Endothelial cell of umbilical vein (primary cell): ENCODE measurements around the gene GRIK1. TPM values are rescaled to one million over a fixed set of nuclear protein-coding genes. Genes with fewer than 3 reads are reported as not detected.

Source experiments
- BruUV-seq: library from RNA; stranded (reverse); fragments of 400-500 nt; replicated peaks from 2 replicates; lab custom pipeline; 2021; lab: Mats Ljungman, UMichigan
- CTCF ChIA-PET: fragments of 300-600, 350-600 bp; sonication (Branson Sonifier 250); formaldehyde crosslinking; loops from one replicate; lab custom pipeline; 2021; ENCODE audit warnings: antibody characterized with exemption, inconsistent platforms; lab: Charles Lee
- POLR2A ChIA-PET: fragments of 300-600, 350-600 bp; sonication (Branson Sonifier 250); formaldehyde crosslinking; loops from one replicate; lab custom pipeline; 2021; ENCODE audit warnings: antibody characterized with exemption, inconsistent platforms; lab: Charles Lee
- DNase-seq: peaks from one replicate; pipeline ENCODE4 v3.0.0-alpha.2; 2011; ENCODE audit warnings: low read depth, low spot score
- FAIRE-seq: peaks from 2 replicates; lab custom pipeline; 2011; peaks lifted over from hg19 to GRCh38; lab: Jason Lieb, UNC
- H2AFZ ChIP-seq: 2 replicates; pipeline ENCODE4 v1.6.0; 2012; ENCODE audit warnings: low read depth, low read length, control low read depth, inconsistent platforms
- H3K27ac ChIP-seq: 2 replicates; pipeline ENCODE4 v1.5.1; 2011; ENCODE audit warnings: low read depth, mild to moderate bottlenecking, control low read depth, low read length, moderate library complexity; ENCODE audit not compliant: insufficient read depth
- H3K27me3 ChIP-seq, 2 experiments: 2 replicates each; pipeline versions ENCODE4 v1.6.0 to v1.6.1; 2011; ENCODE audit warnings: low read length in 2 of 2, mixed read lengths in 1 of 2; ENCODE audit not compliant: control insufficient read depth in 2 of 2, insufficient read depth in 2 of 2
- H3K36me3 ChIP-seq, 2 experiments: 2 replicates in 1 of 2; 3 replicates in 1 of 2; pipeline ENCODE4 v1.5.1; 2011; ENCODE audit warnings: low read length in 2 of 2, mild to moderate bottlenecking in 1 of 2, moderate library complexity in 1 of 2; ENCODE audit not compliant: control insufficient read depth in 2 of 2, insufficient read depth in 2 of 2; ENCODE audit errors: extremely low read depth in 1 of 2
- H3K4me1 ChIP-seq: 3 replicates; pipeline ENCODE4 v1.5.1; 2011; ENCODE audit warnings: mild to moderate bottlenecking, low read length; ENCODE audit not compliant: control insufficient read depth, insufficient read depth; ENCODE audit errors: extremely low read depth
- H3K4me2 ChIP-seq: 2 replicates; pipeline ENCODE4 v1.6.1; 2011; ENCODE audit warnings: low read length, control low read depth, mixed read lengths; ENCODE audit not compliant: insufficient read depth
- H3K4me3 ChIP-seq, 3 experiments: fragments of 200-600 bp in 1 of 3; sonication (generic), shearing (Covaris generic) in 1 of 3; replicated peaks in 1 of 3; 2 replicates each; pipeline ENCODE4 v1.5.1; 2011 to 2016; ENCODE audit warnings: control low read depth in 3 of 3, low read length in 3 of 3, mild to moderate bottlenecking in 2 of 3, inconsistent platforms in 1 of 3, low read depth in 1 of 3, moderate library complexity in 1 of 3; ENCODE audit not compliant: insufficient read depth in 1 of 3
- H3K79me2 ChIP-seq: 2 replicates; pipeline ENCODE4 v1.6.0; 2012; ENCODE audit warnings: low read length, inconsistent platforms; ENCODE audit not compliant: control insufficient read depth, insufficient read depth
- H3K9ac ChIP-seq: replicated peaks from 2 replicates; pipeline ENCODE3; 2011; ENCODE audit warnings: low read length, control low read depth; ENCODE audit not compliant: insufficient read depth; ENCODE audit errors: extremely low read depth
- H3K9me1 ChIP-seq: replicated peaks from 3 replicates; pipeline ENCODE4 v1.6.0; 2011; ENCODE audit warnings: mild to moderate bottlenecking, low read length; ENCODE audit not compliant: control insufficient read depth, insufficient read depth; ENCODE audit errors: extremely low read depth
- H3K9me3 ChIP-seq: replicated peaks from 2 replicates; pipeline ENCODE4 v1.5.1; 2012; ENCODE audit warnings: low read length, inconsistent platforms; ENCODE audit not compliant: control insufficient read depth, insufficient read depth
- H4K20me1 ChIP-seq: replicated peaks from 2 replicates; pipeline ENCODE3; 2011; ENCODE audit warnings: mild to moderate bottlenecking, low read length; ENCODE audit not compliant: control insufficient read depth, insufficient read depth; ENCODE audit errors: extremely low read depth
- EZH2 ChIP-seq: IDR thresholded peaks from 2 replicates; pipeline ENCODE4 v1.6.1; 2012; ENCODE audit warnings: borderline replicate concordance, low read depth, mild to moderate bottlenecking, moderate library complexity, low read length, inconsistent platforms; ENCODE audit not compliant: severe bottlenecking
- FOS ChIP-seq: IDR thresholded peaks from 2 replicates; pipeline ENCODE4 v1.6.1; 2011; ENCODE audit warnings: mild to moderate bottlenecking, low read length, moderate library complexity, borderline replicate concordance; ENCODE audit not compliant: insufficient read depth
- GATA2 ChIP-seq: IDR thresholded peaks from 2 replicates; pipeline ENCODE4 v1.7.0; 2011; ENCODE audit warnings: low read depth, mild to moderate bottlenecking, moderate library complexity, mixed read lengths, low read length; ENCODE audit not compliant: insufficient read length, insufficient read depth
- JUN ChIP-seq: IDR thresholded peaks from 2 replicates; pipeline ENCODE4 v1.6.1; 2011; ENCODE audit warnings: borderline replicate concordance, low read depth; ENCODE audit not compliant: insufficient read length, insufficient read depth
- MYC ChIP-seq: IDR thresholded peaks from one replicate; pipeline ENCODE4 v1.6.1; 2011; ENCODE audit warnings: mild to moderate bottlenecking, low read depth, low read length
- POLR2A ChIP-seq: IDR thresholded peaks from 2 replicates; pipeline ENCODE4 v1.6.1; 2012; ENCODE audit warnings: low read depth, mild to moderate bottlenecking, control low read depth, low read length
- POLR2AphosphoS5 ChIP-seq: IDR thresholded peaks from 2 replicates; pipeline ENCODE4 v1.6.1; 2012; ENCODE audit warnings: low read depth, mild to moderate bottlenecking, control low read depth, low read length, moderate library complexity; ENCODE audit not compliant: insufficient read depth
- dilution Hi-C: fragments of 300-500 bp; cut with MboI; formaldehyde crosslinking; loops from one replicate; pipeline ENCODE4 v1.15.0; 2019; ENCODE audit warnings: low sequenced_read_pairs; ENCODE audit not compliant: extremely low pct_ligation_motif_present
- intact Hi-C: fragments of 100-400 bp; cut with micrococcal nuclease; formaldehyde crosslinking; loops from one replicate; pipeline ENCODE4 v1.10.0; 2022
- polyA plus RNA-seq, 4 experiments: library from polyadenylated mRNA; depleted of rRNA in 3 of 4; stranded (reverse) in 3 of 4; unstranded in 1 of 4; fragments of >200 nt; gene quantifications; 2 replicates each; pipeline versions ENCODE4 v1.2.1 to v1.2.3, GENCODE V29; 2011 to 2012; ENCODE audit warnings: missing spikeins in 1 of 4
- total RNA-seq: library from RNA; stranded (reverse); gene quantifications from 2 replicates; pipeline ENCODE4 v1.2.3, GENCODE V29; 2021
- TF ChIP-seq, protein P1 (sequence below), 2 donors: IDR thresholded peaks; 1 replicate in 1 of 2; 2 replicates in 1 of 2; pipeline ENCODE4 v1.5.1; 2011; ENCODE audit warnings: low read length in 2 of 2, mild to moderate bottlenecking in 2 of 2, moderate library complexity in 2 of 2, control low read depth in 1 of 2, inconsistent platforms in 1 of 2, low read depth in 1 of 2; ENCODE audit not compliant: insufficient read depth in 1 of 2; ENCODE audit errors: extremely low read depth in 1 of 2
- TF ChIP-seq, protein P2 (sequence below): IDR thresholded peaks from 2 replicates; pipeline ENCODE4 v1.6.1; 2011; ENCODE audit not compliant: insufficient read depth, insufficient read length

GRIK1 gene
- total and polyA plus RNA-seq, 2 donors (not counting 3 experiments of a cell fraction or from before 2014, with no cell fraction given): not detected

DNA sequence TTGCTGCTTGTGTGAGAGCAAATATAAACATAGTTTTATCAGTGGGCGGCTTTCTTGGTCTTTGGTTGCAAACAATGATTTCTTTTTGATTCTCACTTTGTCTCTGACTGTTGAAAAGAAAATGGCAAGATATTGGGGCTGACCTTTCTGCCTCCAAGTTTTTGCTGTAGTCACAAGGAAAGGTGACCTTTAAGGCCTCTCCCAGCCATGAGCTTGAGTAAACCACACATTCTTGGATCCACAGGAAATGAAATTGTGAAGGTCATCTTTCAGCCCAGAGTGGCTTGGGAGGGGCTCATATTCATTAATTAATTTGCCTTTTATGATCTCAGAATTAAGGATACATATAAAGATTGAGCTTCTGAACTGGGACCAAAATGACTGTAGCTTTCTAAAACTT is 399.5 kb downstream of the GRIK1 start:
- dilution Hi-C loops: no loop called here
- TF ChIP-seq MYC (no peak), POLR2AphosphoS5 (no peak), GATA2 (no peak), EZH2 (no peak), FOS (no peak), POLR2A (no peak), JUN (no peak)
- TF ChIP-seq, protein P1, sequence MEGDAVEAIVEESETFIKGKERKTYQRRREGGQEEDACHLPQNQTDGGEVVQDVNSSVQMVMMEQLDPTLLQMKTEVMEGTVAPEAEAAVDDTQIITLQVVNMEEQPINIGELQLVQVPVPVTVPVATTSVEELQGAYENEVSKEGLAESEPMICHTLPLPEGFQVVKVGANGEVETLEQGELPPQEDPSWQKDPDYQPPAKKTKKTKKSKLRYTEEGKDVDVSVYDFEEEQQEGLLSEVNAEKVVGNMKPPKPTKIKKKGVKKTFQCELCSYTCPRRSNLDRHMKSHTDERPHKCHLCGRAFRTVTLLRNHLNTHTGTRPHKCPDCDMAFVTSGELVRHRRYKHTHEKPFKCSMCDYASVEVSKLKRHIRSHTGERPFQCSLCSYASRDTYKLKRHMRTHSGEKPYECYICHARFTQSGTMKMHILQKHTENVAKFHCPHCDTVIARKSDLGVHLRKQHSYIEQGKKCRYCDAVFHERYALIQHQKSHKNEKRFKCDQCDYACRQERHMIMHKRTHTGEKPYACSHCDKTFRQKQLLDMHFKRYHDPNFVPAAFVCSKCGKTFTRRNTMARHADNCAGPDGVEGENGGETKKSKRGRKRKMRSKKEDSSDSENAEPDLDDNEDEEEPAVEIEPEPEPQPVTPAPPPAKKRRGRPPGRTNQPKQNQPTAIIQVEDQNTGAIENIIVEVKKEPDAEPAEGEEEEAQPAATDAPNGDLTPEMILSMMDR (IDR thresholded peaks at IDR 0.05; ENCODE audit: extremely low read depth in 1 of 2, insufficient read depth in 1 of 2, low read depth in 1 of 2, low read length in 2 of 2): no peak
- TF ChIP-seq, protein P2, sequence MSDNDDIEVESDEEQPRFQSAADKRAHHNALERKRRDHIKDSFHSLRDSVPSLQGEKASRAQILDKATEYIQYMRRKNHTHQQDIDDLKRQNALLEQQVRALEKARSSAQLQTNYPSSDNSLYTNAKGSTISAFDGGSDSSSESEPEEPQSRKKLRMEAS: no peak
- H3K4me2 ChIP-seq: no peak overlapping the region
- no peak overlapping the region for H3K4me3 ChIP-seq
- intact Hi-C loops: no loop called here
- ChIA-PET CTCF (interaction anchor here (1.1 to 1.5 kb wide), 3 partner anchors 9 to 11 kb away, joined by 3 to 4 read pairs (median 3); no protein-coding TSS in a partner anchor), POLR2A (no interaction called here)
- DNase-seq (no peak), FAIRE-seq (no peak)
- H3K4me1 ChIP-seq: no peaks in the 10 kb centered on the region
- no peak overlapping the region for H3K27ac ChIP-seq
- no peaks in the 10 kb centered on the region for H4K20me1 ChIP-seq
- H3K27me3 ChIP-seq: no peaks in the 10 kb centered on the region
- H3K36me3 ChIP-seq: no peaks in the 10 kb centered on the region
- H3K79me2 ChIP-seq: no peaks in the 10 kb centered on the region
- no peak overlapping the region for H2AFZ ChIP-seq
- no TSS peak for BruUV-seq
- no peak overlapping the region for H3K9ac ChIP-seq
- H3K9me3 ChIP-seq: no peaks in the 10 kb centered on the region
- H3K9me1 ChIP-seq: no peaks in the 10 kb centered on the region
